Measurements from ENCODE around the gene NEU1. TPM values are rescaled to one million over a fixed set of nuclear protein-coding genes. Genes with fewer than 3 reads are reported as not detected.
"Not testable (repeated sequence)": the region's sequence is repeated elsewhere in the genome, so short reads cannot be mapped to it uniquely, and the experiment has no call there.

NEU1 gene
- total RNA-seq, 2 donors from 2014 or later = 26.8 to 31.8 TPM

DNA sequence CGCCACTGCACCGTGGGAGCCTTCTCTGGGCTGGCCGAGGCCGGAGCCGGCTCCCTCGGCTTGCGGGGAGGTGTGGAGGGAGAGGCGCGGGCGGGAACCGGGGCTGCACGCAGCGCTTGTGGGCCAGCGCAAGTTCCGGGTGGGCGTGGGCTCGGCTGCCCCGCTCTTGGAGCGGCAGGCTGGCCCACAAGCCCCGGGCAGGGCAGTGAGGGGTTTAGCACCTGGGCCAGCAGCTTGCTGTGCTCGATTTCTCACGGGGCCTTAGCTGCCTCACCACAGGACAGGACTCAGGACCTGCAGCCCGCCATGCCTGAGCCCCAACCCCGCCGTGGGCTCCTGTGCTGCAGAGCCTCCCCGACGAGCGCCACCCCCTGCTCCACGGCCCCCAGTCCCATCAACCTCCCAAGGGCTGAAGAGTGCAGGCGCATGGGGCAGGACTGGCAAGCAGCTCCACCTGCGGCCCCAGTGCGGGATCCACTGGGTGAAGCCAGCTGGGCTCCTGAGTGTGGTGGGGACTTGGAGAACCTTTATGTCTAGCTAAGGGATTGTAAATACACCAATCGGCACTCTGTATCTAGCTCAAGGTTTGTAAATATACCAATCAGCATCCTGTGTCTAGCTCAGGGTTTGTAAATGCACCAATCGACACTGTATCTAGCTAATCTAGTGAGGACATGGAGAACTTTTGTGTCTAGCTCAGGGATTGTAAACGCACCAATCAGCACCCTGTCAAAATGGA is 10.5 kb downstream of the NEU1 start:
- ATAC-seq; DNase-seq; intact Hi-C loops (cut with DNase I): not testable (repeated sequence)

DNA sequence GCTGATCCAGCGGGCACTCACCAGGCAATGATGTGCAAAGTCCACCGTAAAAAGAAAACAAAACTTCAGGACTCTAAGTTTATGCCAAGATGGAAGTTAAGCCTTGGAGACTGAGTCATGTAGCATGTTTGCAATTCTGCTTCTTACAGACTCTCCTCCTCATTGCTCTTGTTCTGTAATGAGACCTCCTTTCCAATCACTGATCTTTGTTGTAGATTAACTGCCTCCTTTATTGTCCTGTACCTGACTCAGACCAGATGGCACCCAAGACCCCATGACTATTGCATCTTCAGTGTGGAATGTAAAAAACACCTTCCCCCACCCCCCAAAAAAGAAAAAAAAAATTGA is 11.2 kb downstream of the NEU1 start:
- ATAC-seq (no peak), DNase-seq (no peak)
- intact Hi-C loops (cut with DNase I) = no loop called here

DNA sequence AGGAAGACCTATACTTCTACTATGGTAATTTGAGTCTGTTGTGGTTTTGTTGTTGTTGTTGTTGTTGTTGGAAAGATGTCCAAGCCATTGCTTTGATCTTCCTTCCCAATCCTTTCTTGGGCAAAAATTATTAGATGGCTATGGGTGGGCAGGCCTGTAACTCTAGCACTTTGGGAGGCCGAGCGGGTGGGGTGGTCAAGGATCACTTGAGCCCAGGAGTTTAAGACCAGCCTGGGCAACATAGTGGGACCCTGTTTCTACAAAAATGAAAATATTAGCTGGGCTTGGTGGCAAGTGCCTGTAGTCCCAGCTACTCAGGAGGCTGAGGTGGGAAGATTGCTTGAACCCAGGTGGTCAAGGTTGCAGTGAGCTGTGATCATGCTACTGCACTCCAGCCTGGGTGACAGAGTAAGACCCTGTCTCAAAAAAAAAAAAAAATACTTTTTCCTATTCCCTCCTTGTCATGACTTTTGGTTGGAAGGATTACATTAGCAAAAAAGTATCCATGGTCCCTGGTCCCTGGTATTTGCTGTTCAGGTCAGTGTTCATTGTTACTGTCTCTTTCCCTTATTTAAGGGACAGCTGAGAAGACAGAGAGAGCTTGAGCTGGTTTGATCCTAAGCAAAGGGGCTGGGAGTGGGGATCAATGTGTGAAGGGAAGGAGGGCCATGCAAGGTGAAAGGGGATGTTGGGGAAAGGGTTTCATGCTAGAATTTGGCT is 11.7 kb downstream of the NEU1 start:
- DNase-seq = no peak
- intact Hi-C loops (cut with DNase I) = no loop called here
- no peak for ATAC-seq

DNA sequence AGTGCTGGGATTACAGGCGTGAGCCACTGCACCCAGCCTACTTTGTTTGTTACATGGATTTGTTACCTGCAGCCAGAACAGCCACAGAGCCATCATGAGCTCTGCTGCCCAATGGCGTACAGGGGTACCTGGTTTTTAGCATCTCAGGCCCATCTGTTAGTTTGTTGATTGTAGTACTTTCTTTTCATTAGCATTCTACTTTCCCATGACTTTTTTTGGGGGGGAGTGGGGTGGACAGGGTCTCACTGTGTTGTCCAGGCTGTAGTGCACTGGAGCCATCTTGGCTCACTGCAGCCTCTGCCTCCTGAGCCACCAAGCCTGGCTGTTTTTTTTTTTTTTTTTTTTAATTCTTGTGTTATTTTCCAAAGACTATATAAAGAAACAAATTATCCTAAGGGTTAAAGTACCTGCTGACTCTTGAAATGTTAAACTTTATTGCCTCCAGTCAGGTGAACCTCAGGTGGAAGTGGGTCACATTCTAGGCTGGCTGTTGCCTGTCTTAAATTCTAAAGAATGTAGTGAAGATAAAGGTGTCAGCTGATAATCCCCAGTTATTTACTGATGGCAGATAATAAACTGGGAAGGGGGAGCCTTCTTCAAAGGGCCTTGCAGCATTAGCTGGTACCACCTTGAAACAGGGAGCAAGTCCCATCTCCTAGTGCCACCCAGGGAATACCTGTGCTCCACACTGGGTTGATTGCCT is 15.2 kb downstream of the NEU1 start:
- intact Hi-C loops (cut with DNase I) = no loop called here
- no peak for ATAC-seq

DNA sequence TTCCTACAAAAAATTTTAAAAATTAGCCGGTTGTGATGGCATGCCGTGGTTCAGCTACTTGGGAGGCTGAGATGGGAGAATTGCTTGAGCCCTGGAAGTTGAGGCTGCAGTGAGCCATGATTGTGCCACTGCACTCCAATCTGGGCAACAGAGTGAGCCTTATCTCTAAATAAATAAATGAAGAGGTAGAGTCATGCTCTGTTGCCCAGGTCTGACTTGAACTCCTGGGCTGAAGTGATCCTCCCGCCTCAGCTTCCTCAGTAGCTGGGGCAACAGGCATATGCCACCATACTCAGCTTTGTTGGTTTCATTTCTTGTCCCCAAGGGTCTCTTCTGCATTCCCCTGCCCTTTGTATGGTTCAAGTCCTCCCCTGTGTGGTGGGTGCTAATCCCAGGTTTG is 18.1 kb downstream of the NEU1 start:
- intact Hi-C loops (cut with DNase I) = no loop called here
- DNase-seq = no peak
- no peak for ATAC-seq

More for the DNA sequence above, 15.2 kb downstream of the NEU1 start:
- no peak for DNase-seq

DNA sequence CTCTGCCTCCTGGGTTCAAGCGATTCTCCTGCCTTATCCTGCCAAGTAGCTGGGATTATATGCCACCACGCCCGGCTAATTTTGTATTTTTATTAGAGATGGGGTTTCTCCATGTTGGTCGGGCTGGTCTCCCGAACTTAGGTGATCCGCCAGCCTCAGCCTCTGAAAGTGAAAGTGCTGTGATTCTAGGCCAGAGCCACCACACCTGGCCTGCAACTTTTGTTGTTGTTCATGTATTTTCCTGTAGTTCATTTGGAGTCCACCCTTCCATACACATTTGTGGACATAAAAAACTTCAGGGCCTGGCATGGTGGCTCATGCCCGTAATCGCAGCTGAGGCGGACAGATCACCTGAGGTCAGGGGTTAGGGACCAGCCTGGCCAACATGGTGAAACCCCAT is 20.6 kb downstream of the NEU1 start:
- ATAC-seq (no peak), DNase-seq (no peak)
- intact Hi-C loops (cut with DNase I) = no loop called here

DNA sequence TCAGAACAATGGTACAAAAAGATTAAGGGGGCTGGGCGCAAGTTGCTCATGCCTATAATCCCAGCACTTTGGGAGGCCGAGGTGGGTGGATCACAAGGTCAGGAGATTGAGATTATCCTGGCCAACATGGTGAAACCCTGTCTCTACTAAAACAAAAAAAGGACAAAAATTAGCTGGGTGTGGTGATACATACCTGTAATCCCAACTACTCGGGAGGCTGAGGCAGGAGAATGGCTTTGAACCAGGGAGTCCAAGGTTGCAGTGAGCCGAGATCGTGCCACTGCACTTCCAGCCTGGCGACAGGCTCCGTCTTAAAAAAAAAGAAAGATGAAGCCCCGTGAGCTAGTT is 22.9 kb downstream of the NEU1 start:
- not testable (repeated sequence) for DNase-seq, ATAC-seq
- intact Hi-C loops (cut with DNase I) = loop anchor here (10.0 kb wide), 2 partner anchors 105 to 155 kb away; partner anchors contain the start of genes CLIC1 (in 1 of the 2) and LY6G5C (in 1 of the 2)

DNA sequence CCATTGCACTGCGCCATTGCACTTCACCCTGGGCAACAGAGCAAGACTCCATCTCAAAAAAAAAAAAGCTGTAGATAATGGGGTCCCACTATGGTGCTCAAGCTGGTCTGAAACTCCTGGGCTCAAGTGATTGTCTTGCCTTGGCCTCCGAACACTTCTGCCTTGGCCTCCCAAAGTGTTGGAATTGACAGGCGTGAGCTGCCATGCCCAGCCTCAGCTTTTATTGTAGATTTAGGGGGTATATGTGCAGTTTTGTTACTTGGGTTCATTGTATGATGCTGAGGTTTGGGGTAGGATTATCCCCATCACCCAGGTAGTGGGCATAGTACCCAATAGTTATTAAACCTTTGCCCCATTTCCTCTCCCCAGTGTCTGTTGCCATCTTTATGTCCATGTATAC is 23.7 kb downstream of the NEU1 start:
- ATAC-seq (no peak), DNase-seq (no peak)
- intact Hi-C loops (cut with DNase I) = loop anchor here (10.0 kb wide), 2 partner anchors 104 to 154 kb away; partner anchors contain the start of genes CLIC1 (in 1 of the 2) and LY6G5C (in 1 of the 2)

DNA sequence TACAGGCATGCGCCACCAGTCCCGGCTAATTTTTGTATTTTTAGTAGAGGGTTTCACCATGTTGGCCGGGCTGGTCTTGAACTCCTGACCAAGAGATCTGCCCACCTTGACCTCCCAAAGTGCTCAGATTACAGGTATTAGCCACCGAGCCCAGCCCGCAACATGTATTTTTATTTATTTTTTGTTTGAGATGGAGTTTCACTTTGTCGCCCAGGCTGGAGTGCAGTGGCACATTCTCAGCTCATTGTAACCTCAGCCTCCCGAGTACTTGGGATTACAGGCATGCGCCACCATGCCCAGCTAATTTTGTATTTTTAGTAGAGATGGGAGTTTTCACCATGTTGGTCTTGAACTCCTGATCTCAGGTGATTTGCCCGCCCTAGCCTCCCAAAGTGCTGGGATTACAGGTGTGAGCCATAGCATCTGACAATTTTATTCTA is 24.5 kb downstream of the NEU1 start:
- ATAC-seq, DNase-seq: not testable (repeated sequence)
- intact Hi-C loops (cut with DNase I) = loop anchor here (10.0 kb wide), 2 partner anchors 103 to 153 kb away; partner anchors contain the start of genes CLIC1 (in 1 of the 2) and LY6G5C (in 1 of the 2)

DNA sequence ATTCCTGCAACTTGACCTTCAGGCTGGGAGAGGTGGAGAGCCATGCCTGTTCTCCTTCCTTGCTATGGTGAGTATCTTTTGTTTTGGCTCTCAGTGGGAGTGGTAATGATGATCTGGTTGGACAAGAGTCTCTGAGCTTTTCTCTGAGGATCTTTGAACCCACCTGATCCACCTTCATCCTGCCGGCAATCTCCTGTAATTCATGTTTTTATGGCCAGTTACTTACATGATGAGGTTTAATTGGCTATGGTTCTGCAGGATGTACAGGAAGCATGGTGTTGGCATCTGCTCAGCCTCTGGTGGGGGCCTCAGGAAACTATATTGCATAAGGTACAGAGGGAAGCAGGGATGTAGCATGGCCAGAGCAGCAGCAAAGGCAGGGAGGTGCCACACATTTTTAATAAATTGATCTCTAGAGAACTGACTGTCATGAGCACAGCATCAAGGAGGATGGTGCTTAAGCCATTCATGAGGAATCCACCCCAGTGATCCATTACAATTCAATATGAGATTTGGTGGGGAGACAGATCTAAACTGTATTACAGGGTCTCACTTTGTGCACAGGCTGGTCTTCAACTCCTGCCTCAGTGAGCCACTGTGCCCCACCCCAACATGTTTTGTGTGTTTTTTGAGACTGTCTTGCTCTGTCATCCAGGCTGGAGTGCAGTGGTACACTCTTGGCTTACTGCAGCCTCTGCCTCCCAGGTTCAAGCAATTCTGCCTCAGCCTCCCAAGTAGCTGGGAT is 25.1 kb downstream of the NEU1 start:
- DNase-seq (no peak), ATAC-seq (no peak)
- intact Hi-C loops (cut with DNase I) = loop anchor here (10.0 kb wide), 2 partner anchors 103 to 153 kb away; partner anchors contain the start of genes CLIC1 (in 1 of the 2) and LY6G5C (in 1 of the 2)

DNA sequence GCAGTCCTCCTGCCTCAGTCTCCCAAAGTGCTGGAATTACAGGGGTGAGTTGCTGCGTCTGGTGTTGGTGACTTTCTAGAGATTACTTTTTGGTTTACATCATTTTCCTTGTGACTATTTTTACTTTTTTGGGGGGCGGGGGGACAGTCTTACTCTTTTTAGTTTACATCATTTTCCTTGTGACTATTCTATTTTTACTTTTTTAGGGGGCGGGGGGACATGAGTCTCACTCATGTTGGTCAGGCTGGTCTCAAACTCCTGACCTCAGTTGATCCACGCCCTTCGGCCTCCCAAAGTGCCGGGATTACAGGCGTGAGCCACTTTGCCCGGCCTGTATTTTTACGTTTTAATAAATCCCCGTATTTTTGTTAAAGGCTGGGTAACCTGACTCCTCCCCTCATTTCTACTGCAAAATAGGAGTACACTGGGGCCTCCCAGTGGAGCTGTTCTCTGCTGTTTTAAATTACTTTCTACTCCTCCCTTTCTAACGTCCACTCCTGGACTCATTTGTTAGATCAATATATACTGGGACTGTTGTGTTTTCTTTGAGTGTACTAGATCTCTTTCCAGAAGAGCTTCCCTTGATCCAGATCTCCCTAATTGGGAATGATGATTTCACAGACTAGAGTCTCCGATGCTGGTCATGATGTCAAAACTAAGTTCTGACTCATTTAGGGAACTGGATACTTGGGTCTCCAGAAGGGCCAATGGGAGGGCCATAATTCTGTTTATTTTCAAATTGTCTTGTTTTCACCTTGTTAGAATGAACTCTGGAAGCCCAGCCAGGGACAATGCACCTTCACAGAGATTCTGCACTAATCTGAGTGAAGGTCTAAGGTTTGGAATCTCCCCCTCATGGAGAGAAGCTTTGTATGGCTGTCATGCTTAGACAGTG is 25.9 kb downstream of the NEU1 start:
- DNase-seq (no peak), ATAC-seq (no peak)
- intact Hi-C loops (cut with DNase I) = loop anchor here (10.0 kb wide), 2 partner anchors 102 to 152 kb away; partner anchors contain the start of genes CLIC1 (in 1 of the 2) and LY6G5C (in 1 of the 2)

DNA sequence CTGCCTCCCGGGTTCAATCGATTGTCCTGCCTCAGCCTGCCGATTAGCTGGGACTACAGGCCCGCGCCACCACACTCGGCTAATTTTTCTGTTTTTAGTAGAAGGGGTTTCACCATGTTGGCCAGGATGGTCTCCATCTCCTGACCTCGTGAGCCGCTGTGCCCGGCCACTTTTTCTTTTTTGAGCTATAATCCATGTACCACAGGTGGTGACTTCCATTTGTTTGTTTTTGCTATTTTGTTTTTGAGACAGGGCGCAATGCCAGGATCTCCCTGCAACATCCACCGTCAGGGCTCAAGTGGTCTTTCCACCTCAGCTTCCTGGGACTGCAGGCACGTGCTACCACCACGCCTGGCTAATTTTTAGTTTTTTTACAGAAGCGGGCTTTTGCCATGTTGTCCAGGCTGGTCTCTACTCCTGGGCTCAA is 26.6 kb downstream of the NEU1 start:
- ATAC-seq (no peak), DNase-seq (no peak)
- intact Hi-C loops (cut with DNase I) = loop anchor here (10.0 kb wide), 2 partner anchors 101 to 151 kb away; partner anchors contain the start of genes CLIC1 (in 1 of the 2) and LY6G5C (in 1 of the 2)

DNA sequence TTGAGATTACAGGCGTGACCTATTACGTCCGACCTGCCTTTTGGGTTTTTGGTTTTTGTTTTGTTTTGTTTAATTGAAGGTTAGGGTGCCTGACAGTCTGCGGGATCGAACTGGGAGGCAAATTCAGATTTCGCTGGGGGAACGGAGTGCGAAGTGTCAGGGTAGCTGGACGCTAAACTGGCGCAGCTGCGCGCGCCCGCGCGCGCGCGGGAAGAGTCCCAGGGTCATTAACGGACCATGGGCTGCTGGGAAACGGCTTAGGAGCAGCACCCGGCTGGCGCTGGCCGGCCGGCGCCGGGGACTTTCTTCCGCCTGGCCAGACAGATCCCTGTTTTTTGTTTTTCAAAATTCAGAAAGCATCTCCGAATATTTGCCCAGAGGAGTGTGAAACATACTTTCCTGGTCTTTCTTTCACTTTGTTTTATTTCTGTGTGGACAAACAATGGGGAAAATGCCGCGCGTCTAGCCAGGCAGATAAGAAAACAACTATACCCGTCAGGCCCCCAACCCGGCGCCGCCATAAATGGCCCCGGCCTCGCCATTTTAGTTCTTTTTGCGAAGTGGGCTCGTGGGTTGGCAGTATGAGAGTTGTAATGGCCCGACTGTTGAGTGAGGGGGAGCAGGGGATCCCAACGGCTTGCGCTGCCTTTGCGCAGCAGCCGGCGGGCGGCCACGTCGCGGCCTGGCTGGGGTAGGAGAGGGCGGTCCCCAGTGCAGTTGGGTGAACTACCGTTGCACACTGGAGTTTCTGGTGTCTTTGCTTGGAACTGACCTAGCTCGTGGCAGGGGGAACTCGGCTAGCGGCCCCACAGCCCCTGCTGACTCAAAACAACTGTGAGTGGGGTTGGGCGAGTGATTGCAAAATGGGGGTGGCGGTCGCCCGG is 28.0 kb downstream of the NEU1 start:
- intact Hi-C loops (cut with DNase I) = loop anchor here (5.0 to 10.0 kb wide), 4 partner anchors 57 to 152 kb away; partner anchors contain the start of genes LY6G5C (in 2 of the 2), CLIC1 (in 1 of the 2) and VWA7 (in 1 of the 2)
- ATAC-seq (peak; percentile 90 to 93), DNase-seq (peak; percentile 92)

DNA sequence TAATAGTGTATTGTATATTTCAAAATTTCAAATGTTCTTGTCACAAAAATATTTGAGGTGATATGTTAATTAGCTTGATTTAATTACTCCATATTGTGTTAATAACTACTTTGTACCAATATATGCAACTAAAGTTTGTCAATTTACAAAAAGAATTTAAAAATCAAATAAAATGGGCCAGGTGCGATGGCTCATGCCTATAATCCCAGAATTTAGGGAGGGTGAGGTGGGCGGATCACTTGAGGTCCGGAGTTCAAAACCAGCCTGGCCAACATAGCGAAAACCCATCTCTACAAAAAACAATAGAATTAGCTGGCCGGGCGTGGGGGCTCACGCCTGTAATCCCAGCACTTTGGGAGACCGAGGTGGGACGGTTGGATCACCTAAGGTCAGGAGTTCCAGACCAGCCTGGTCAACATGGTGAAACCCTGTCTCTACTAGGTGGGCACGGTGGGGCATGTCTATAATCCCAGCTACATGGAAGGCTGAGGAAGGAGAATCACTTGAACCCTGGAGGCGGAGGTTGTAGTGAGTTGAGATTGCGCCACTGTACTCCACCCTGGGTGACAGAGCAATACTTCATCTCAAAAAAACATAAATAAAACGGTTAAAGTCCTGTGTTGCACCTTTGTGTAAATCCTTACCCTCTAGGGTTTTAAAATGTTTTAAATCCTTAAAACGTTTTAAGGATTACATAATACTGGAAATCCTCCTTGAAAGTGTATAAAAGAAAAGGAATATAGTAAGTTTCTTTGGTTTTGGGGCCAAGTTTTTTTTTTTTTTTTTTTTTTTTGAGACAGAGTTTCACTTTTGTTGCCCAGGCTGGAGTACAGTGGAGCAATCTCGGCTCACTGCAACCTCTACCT is 31.0 kb downstream of the NEU1 start:
- ATAC-seq (no peak), DNase-seq (no peak)
- intact Hi-C loops (cut with DNase I) = loop anchor here (5.0 to 10.0 kb wide), 4 partner anchors 54 to 149 kb away; partner anchors contain the start of genes LY6G5C (in 2 of the 2), CLIC1 (in 1 of the 2) and VWA7 (in 1 of the 2)

DNA sequence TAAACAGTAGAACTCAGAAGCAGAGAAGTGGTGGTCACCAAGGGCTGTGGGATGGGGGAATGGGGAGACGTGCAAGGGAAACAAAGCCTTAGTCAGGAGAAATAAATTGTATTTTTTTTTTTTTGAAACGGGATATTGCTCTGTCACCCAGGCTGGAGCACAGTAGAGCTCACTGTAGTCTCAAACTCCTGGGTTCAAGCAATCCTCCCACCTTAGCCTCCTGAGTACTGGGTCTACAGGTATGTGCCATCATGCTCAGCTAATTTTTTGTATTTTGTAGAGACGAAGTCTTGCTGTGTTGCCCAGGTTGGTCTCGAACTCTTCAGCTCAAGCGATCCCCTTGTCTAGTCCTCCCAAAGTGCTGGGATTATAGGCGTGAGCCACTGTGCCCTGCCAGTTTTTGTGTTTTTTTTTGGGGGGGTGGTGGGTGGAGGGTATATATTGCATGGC is 31.7 kb downstream of the NEU1 start:
- DNase-seq (no peak), ATAC-seq (no peak)
- intact Hi-C loops (cut with DNase I) = loop anchor here (5.0 to 10.0 kb wide), 4 partner anchors 54 to 149 kb away; partner anchors contain the start of genes LY6G5C (in 2 of the 2), CLIC1 (in 1 of the 2) and VWA7 (in 1 of the 2)
